Upper lobe of left lung (tissue), 4 donors: ENCODE data around the gene VAPB.

Experiments
- CTCF ChIP-seq, 6 experiments: fragments of 450-650 bp in 4 of 6; fragments of 200-600 bp in 2 of 6; sonication (generic) in 2 of 6; IDR thresholded peaks; one replicate each; pipeline ENCODE4 v1.5.1; 2016 to 2019; ENCODE audit warnings: antibody characterized with exemption in 6 of 6
- POLR2A ChIP-seq, 4 donors: fragments of 450-650 bp; IDR thresholded peaks; one replicate each; pipeline ENCODE4 v1.5.1; 2016 to 2017; ENCODE audit warnings: antibody characterized with exemption in 4 of 4, mild to moderate bottlenecking in 2 of 4

DNA sequence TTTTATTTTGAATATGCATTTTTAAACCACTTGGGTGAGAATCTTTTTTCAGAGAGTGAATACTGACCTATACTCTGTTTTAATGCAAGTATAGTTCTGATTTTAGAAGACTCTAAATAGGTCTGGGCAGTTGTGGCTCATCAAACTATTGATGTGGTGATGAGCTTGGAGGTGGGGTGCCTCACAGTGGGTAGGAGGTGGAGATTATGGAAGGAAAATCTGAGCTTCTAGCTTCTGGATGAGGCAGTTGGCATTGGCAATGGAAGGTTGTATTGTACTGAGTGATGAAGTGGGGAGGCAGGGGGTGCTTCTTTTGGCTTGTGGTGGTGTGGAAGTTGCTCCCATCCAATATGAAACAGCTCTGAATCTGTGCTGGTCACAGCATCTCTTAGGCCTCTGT, 52.7 kb downstream of the VAPB start:
- TF ChIP-seq CTCF (IDR thresholded peaks at IDR 0.05) (no peak), POLR2A (IDR thresholded peaks at IDR 0.05) (no peak)
